Mesenchymal stem cell (in vitro differentiated cells and primary cell): ENCODE measurements around the gene ARHGEF3.

Experiments used
- DNase-seq: peaks from one replicate; pipeline ENCODE4 v3.0.0-alpha.2; 2013
- H2AFZ ChIP-seq: one replicate; pipeline ENCODE4 v1.6.1; 2013; ENCODE audit warnings: low read depth, mild to moderate bottlenecking, control low read depth, inconsistent platforms, low read length, moderate library complexity
- H2AK5ac ChIP-seq: 2 replicates; pipeline ENCODE4 v1.6.1; 2013; ENCODE audit warnings: low read length, moderate library complexity, mild to moderate bottlenecking, inconsistent platforms; ENCODE audit not compliant: severe bottlenecking
- H2BK120ac ChIP-seq: one replicate; pipeline ENCODE4 v1.6.1; 2013; ENCODE audit warnings: low read depth, mild to moderate bottlenecking, inconsistent platforms, low read length, moderate library complexity
- H2BK12ac ChIP-seq, 2 experiments: one replicate each; pipeline ENCODE4 v1.6.1; 2013; ENCODE audit warnings: inconsistent platforms in 2 of 2, low read length in 2 of 2, mild to moderate bottlenecking in 2 of 2, moderate library complexity in 2 of 2, control low read depth in 1 of 2
- H2BK15ac ChIP-seq: one replicate; pipeline ENCODE4 v1.6.1; 2013; ENCODE audit warnings: mild to moderate bottlenecking, low read depth, inconsistent platforms; ENCODE audit not compliant: poor library complexity, severe bottlenecking
- H2BK5ac ChIP-seq: 2 replicates; pipeline ENCODE4 v1.6.1; 2013; ENCODE audit warnings: low read depth, mild to moderate bottlenecking, low read length, control low read depth, inconsistent platforms; ENCODE audit not compliant: poor library complexity, severe bottlenecking
- H3K14ac ChIP-seq, 2 experiments: one replicate each; pipeline ENCODE4 v1.6.1; 2013; ENCODE audit warnings: inconsistent platforms in 2 of 2, low read length in 2 of 2, control low read depth in 1 of 2, mild to moderate bottlenecking in 1 of 2, moderate library complexity in 1 of 2
- H3K18ac ChIP-seq, 2 experiments: one replicate each; pipeline ENCODE4 v1.6.1; 2013; ENCODE audit warnings: inconsistent platforms in 2 of 2, low read length in 2 of 2, control low read depth in 1 of 2, low read depth in 1 of 2, mild to moderate bottlenecking in 1 of 2
- H3K23ac ChIP-seq, 2 experiments: one replicate each; pipeline ENCODE4 v1.6.1; 2013; ENCODE audit warnings: inconsistent platforms in 2 of 2, low read length in 2 of 2, mild to moderate bottlenecking in 2 of 2, moderate library complexity in 2 of 2, control low read depth in 1 of 2
- H3K27ac ChIP-seq: 2 replicates; pipeline ENCODE4 v1.5.1; 2013; ENCODE audit warnings: mild to moderate bottlenecking, moderate library complexity, low read length, control low read depth, inconsistent platforms; ENCODE audit not compliant: poor library complexity, severe bottlenecking
- H3K27me3 ChIP-seq, 2 experiments: 2 replicates each; pipeline versions ENCODE4 v1.6.1 to v1.7.0; 2013; ENCODE audit warnings: low read length in 2 of 2, mild to moderate bottlenecking in 2 of 2, moderate library complexity in 2 of 2, control low read depth in 1 of 2, inconsistent platforms in 1 of 2; ENCODE audit not compliant: control insufficient read depth in 1 of 2, insufficient read depth in 1 of 2
- H3K36me3 ChIP-seq, 2 experiments: 2 replicates each; pipeline versions ENCODE4 v1.6.1 to v1.7.0; 2013; ENCODE audit warnings: low read length in 2 of 2, control low read depth in 1 of 2, inconsistent platforms in 1 of 2, low read depth in 1 of 2, mild to moderate bottlenecking in 1 of 2; ENCODE audit not compliant: insufficient read depth in 2 of 2, control insufficient read depth in 1 of 2
- H3K4ac ChIP-seq, 2 experiments: one replicate each; pipeline ENCODE4 v1.6.1; 2013; ENCODE audit warnings: inconsistent platforms in 2 of 2, low read length in 2 of 2, mild to moderate bottlenecking in 2 of 2, moderate library complexity in 2 of 2, control low read depth in 1 of 2, low read depth in 1 of 2
- H3K4me1 ChIP-seq: 2 replicates; pipeline ENCODE4 v1.6.1; 2013; ENCODE audit warnings: low read depth, low read length, control low read depth; ENCODE audit not compliant: control insufficient read depth, insufficient read depth
- H3K4me2 ChIP-seq: 2 replicates; pipeline ENCODE4 v1.6.1; 2013; ENCODE audit warnings: low read length, mild to moderate bottlenecking, inconsistent platforms; ENCODE audit not compliant: poor library complexity, severe bottlenecking
- H3K4me3 ChIP-seq, 2 experiments: 2 replicates each; pipeline versions ENCODE4 v1.5.1 to v1.7.0; 2013; ENCODE audit warnings: low read length in 2 of 2, mild to moderate bottlenecking in 2 of 2, control low read depth in 1 of 2, low read depth in 1 of 2; ENCODE audit not compliant: insufficient read depth in 1 of 2
- H3K79me1 ChIP-seq: replicated peaks from 2 replicates; pipeline ENCODE4 v1.6.1; 2013; ENCODE audit warnings: mild to moderate bottlenecking, control low read depth, low read length, inconsistent platforms; ENCODE audit not compliant: poor library complexity, severe bottlenecking
- H3K9ac ChIP-seq: 2 replicates; pipeline ENCODE4 v1.7.0; 2013; ENCODE audit warnings: mild to moderate bottlenecking, low read length, moderate library complexity
- H3K9me3 ChIP-seq: 2 replicates; pipeline ENCODE4 v1.7.0; 2013; ENCODE audit warnings: mild to moderate bottlenecking, low read length; ENCODE audit not compliant: control insufficient read depth
- H4K8ac ChIP-seq: one replicate; pipeline ENCODE4 v1.6.1; 2013; ENCODE audit warnings: inconsistent platforms, mild to moderate bottlenecking, low read length, moderate library complexity
- H4K91ac ChIP-seq: one replicate; pipeline ENCODE4 v1.6.1; 2013; ENCODE audit warnings: mild to moderate bottlenecking, low read length, inconsistent platforms
- WGBS: methylation state at CpG from one replicate; pipeline ENCODE4 v1.1.7; 2013; ENCODE audit warnings: mixed read lengths; 5-methylcytosine and 5-hydroxymethylcytosine counted together

Gene ARHGEF3

GRCh38 chr3:56800832-56801661 is 702 bp downstream of the ARHGEF3 start:
- Histone ChIP-seq H3K27me3 (peaks cover 0 to 4% of the 10 kb centered on the region in 2 experiments), H3K4me1 (peaks cover 12% of the 10 kb centered on the region), H3K18ac (peak overlapping the region; percentile 16 to 93), H2BK12ac (peak overlapping the region; percentile 18 to 83), H3K9ac (peak overlapping the region; percentile 88), H3K14ac (peak overlapping the region in 1 of 2 experiments; percentile 96), H3K9me3 (no peaks in the 10 kb centered on the region), H2BK120ac (no peak overlapping the region), H3K4me3 (peak overlapping the region; percentile 71 to 86), H3K36me3 (peaks cover 0 to 5% of the 10 kb centered on the region in 2 experiments), H3K23ac (peak overlapping the region in 1 of 2 experiments; percentile 100), H2AK5ac (no peak overlapping the region), H2BK15ac (no peak overlapping the region), H2AFZ (peak overlapping the region; percentile 86), H4K8ac (peak overlapping the region; percentile 7), H4K91ac (peak overlapping the region; percentile 6), H3K27ac (no peak overlapping the region), H3K4me2 (peak overlapping the region; percentile 95), H3K4ac (peak overlapping the region; percentile 5 to 54), H2BK5ac (no peak overlapping the region), H3K79me1 (no peaks in the 10 kb centered on the region)
- 36% methylated on average over 19 of the region's 19 CpGs for WGBS
- peak; percentile 29 for DNase-seq

- peak overlapping the region in 1 of 2 experiments; percentile 10 for H3K18ac ChIP-seq
- no peak overlapping the region for H2BK5ac ChIP-seq
- H3K4me1 ChIP-seq: peaks cover 12% of the 10 kb centered on the region
- H3K4me2 ChIP-seq: no peak overlapping the region
- no peak overlapping the region for H2BK15ac ChIP-seq
- DNase-seq: peak; percentile 30
- H2AK5ac ChIP-seq: no peak overlapping the region
- no peak overlapping the region for H3K27ac ChIP-seq
- H2BK120ac ChIP-seq: no peak overlapping the region
- peaks cover 0 to 4% of the 10 kb centered on the region in 2 experiments for H3K27me3 ChIP-seq
- H2AFZ ChIP-seq: no peak overlapping the region
- no peak overlapping the region for H3K4ac ChIP-seq
- H3K9me3 ChIP-seq: no peaks in the 10 kb centered on the region
- H2BK12ac ChIP-seq: peak overlapping the region in 1 of 2 experiments; percentile 18
- peak overlapping the region in 1 of 2 experiments; percentile 86 for H3K4me3 ChIP-seq
- H3K23ac ChIP-seq: no peak overlapping the region
- WGBS: 77% methylated on average over 10 of the region's 10 CpGs
- H3K79me1 ChIP-seq: no peaks in the 10 kb centered on the region
- peaks cover 0 to 5% of the 10 kb centered on the region in 2 experiments for H3K36me3 ChIP-seq
- H3K9ac ChIP-seq: peak overlapping the region; percentile 88
- peak overlapping the region; percentile 7 for H4K8ac ChIP-seq
- H4K91ac ChIP-seq: no peak overlapping the region
- H3K14ac ChIP-seq: peak overlapping the region in 1 of 2 experiments; percentile 61
These were observed 1.5 kb downstream of the ARHGEF3 start for GRCh38 chr3:56800130-56800831.

GRCh38 chr3:56799251-56799882 is 2.4 kb downstream of the ARHGEF3 start:
- peak overlapping the region in 1 of 2 experiments; percentile 86 for H3K4me3 ChIP-seq
- DNase-seq: peak; percentile 73
- H3K4ac ChIP-seq: peak overlapping the region in 1 of 2 experiments; percentile 13
- 67% methylated on average over 4 of the region's 7 CpGs for WGBS
- no peak overlapping the region for H3K18ac ChIP-seq
- no peak overlapping the region for H2BK5ac ChIP-seq
- H2AFZ ChIP-seq: no peak overlapping the region
- H2BK15ac ChIP-seq: no peak overlapping the region
- H3K27me3 ChIP-seq: no peaks in the 10 kb centered on the region
- H2BK120ac ChIP-seq: no peak overlapping the region
- peak overlapping the region in 1 of 2 experiments; percentile 28 for H2BK12ac ChIP-seq
- H3K9ac ChIP-seq: peak overlapping the region; percentile 88
- H3K9me3 ChIP-seq: no peaks in the 10 kb centered on the region
- H3K4me1 ChIP-seq: peaks cover 12% of the 10 kb centered on the region
- H3K4me2 ChIP-seq: no peak overlapping the region
- H4K91ac ChIP-seq: no peak overlapping the region
- H3K36me3 ChIP-seq: peaks cover 0 to 5% of the 10 kb centered on the region in 2 experiments
- no peak overlapping the region for H3K23ac ChIP-seq
- no peak overlapping the region for H3K14ac ChIP-seq
- no peak overlapping the region for H4K8ac ChIP-seq
- no peaks in the 10 kb centered on the region for H3K79me1 ChIP-seq
- H2AK5ac ChIP-seq: no peak overlapping the region
- no peak overlapping the region for H3K27ac ChIP-seq
